ENCODE results near the gene CCNK.

CCNK gene

DNA sequence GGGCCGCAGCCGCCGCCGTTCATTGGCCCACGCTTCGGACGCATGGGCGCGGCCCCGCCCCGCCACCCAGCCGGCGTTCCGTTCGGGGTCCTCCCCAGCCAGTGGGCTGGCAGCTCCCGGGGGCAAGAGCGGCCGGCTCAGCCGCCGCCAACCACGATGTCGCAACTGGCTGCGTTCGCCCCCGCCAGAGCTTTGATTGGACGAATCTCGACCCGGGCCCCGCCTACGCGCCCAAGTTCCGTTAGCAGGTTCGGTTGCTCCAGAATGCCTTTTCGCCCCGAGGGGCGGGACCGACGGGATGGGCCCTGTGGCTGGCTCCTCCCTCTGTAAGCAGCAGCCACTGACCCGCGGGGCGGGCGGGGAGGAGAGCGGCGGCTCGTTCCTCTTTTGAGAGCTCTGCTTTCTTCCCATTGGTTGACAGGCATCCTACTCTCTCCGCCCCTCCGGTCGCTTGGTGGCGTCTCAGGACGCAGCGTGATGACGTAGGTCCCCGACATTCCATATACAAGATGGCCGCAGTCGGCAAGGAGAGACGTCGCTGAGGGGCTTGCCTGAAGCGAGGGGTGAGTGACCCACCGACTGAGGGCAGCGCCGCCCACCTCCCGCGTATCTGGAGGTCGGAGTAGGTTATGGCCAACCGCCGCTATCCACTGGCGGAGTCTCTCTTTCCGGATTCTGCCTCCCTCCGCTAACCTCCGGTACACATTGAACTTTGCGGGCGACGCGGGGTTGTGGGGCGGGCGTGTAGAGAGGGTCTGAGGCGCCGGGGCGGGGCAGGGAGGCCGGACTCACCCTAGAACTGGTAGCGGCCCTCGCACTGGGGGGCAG is at the start of gene CCNK:
Gene CCNK, plus strand, starts transcription at position 493 of the 828 bp plus-strand sequence. CDS start 11,269 bp downstream, outside the sequence.
- peak; percentile 98 for DNase-seq

DNA sequence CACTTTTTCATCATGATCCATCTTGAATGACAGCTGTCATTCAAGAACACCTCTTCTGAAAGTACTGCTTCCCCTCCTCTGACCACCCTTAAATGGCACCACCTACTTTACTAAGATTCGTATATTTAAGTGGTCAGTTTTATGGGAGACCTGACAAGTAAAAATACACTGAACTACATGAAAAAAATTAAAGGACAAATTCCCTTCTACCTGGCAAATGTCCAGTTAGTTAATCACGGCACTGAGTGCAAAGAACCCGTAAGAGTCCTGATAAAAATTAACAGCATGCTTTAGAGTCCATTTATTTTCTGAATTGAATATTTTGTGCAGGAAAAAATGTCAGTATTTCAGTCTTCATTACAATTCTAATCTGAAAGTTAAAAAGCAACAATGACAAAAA is 49.2 kb upstream of the CCNK start:
- no peak for DNase-seq

- DNase-seq = no peak
Measured at GRCh38 chr14:99432485-99432884, 48.7 kb upstream of the CCNK start.

DNA sequence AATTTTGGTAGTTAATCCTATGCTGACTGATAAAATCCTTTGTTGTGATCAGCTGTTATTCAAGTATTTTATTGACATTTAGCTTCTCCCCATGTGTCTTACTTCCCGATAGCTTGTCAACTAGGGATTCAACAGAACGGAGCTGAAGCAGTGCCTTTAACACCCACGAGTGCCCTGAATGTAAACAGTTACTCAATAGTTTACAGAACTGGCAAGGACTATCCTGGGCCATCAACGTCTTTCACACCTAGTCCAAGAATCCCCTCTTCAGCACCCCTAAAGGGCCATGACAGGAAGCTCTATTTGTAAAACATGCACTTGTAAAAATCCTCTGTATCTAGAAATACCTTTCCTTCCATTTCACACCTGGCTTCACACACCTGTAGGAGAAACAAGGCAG is 45.9 kb upstream of the CCNK start:
- DNase-seq = no peak

- no peak for DNase-seq
Measured at GRCh38 chr14:99436247-99437180, 44.7 kb upstream of the CCNK start.

GRCh38 chr14:99437706-99438105 is 43.5 kb upstream of the CCNK start:
- no peak for DNase-seq

DNA sequence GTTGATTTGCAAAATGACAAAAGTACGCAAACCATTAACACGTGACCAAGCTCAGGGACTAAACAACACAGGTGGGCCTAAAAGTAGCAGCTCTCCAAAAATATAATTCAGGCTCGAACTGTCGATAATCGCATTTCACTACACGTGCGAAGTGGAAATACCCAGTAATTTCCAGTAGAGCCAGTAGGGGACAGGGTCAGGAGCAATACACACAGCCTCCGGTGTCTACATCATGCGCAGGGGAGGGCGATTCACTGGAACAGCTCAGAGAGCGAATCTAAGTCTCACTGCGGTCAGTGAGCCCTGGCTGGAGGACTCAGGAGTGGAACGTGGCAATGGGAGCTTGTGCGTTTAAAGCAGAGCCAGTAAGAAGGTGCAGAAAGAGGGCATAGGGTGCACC is 40.9 kb upstream of the CCNK start:
- no peak for DNase-seq

GRCh38 chr14:99441157-99441870 is 39.9 kb upstream of the CCNK start:
- DNase-seq = no peak

GRCh38 chr14:99441918-99442317 is 39.3 kb upstream of the CCNK start:
- DNase-seq = no peak

GRCh38 chr14:99445931-99446330 is 35.3 kb upstream of the CCNK start:
- no peak for DNase-seq

- DNase-seq = no peak
Measured at GRCh38 chr14:99447739-99448138, 33.5 kb upstream of the CCNK start.

DNA sequence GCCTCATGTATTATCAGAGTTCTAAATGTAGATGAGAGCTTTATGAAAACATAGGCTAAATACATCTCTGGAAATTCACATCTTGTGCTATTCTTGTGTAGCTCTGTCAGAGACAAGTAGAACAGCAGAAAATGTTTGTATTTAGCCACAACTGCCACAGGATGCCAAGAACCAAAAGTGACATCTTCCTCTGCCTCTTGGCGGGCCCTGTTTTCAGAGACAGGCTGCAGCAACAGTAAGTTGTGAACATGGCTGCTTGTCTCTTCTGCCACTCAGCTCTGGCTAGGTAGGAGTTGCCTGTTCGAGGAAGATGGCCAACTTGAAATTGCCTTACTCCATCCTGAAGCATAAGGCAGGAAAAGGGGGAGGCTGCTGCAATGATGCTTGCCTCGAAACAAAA is 30.9 kb upstream of the CCNK start:
- DNase-seq = no peak

- DNase-seq = no peak
Measured at GRCh38 chr14:99451234-99451633, 30.0 kb upstream of the CCNK start.

- DNase-seq = no peak
Measured at GRCh38 chr14:99452968-99453367, 28.2 kb upstream of the CCNK start.

- DNase-seq = no peak
Measured at GRCh38 chr14:99454246-99454645, 27.0 kb upstream of the CCNK start.

GRCh38 chr14:99459481-99460100 is 21.6 kb upstream of the CCNK start:
- no peak for DNase-seq

GRCh38 chr14:99460793-99461192 is 20.4 kb upstream of the CCNK start:
- DNase-seq = no peak

GRCh38 chr14:99461411-99462085 is 19.7 kb upstream of the CCNK start:
- no peak for DNase-seq

DNA sequence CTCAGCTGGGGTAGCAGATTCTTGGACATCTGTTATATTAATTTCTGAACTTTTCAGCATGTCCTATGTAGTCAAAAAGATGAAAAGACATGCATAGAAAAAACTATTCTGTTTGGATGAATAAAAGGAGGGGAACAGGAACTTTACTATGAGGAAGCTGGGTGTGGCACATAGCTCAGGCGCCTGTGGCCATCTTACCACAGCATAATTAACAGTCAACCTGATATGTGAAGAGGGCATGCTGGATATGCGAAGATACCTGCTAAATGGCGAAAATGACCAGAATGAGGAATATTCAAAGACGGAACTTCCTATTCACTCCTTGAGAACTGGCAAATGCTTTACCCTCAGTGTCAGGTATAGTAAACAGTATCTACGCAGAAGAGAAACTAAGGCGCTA is 19.0 kb upstream of the CCNK start:
- no peak for DNase-seq

DNA sequence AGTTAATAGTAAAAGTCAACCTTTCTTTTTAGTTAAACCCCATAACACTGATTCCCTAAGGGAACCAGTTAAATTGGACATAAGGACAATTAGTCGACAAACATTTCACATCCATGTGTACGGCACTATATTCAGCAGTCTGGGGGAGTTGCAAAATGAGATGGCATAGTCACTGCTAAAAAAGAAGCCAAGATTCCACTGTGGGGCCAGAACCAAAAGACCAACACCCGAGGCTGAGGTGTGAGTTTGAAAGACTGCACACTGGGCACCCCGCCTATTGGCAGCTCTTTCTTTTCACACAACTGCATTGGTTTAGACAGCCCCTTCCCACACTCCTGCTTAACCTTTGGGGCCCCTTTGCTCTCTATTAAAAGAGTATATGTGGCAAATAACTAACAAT is 17.2 kb upstream of the CCNK start:
- DNase-seq = no peak

GRCh38 chr14:99465288-99465687 is 15.9 kb upstream of the CCNK start:
- DNase-seq = no peak

DNA sequence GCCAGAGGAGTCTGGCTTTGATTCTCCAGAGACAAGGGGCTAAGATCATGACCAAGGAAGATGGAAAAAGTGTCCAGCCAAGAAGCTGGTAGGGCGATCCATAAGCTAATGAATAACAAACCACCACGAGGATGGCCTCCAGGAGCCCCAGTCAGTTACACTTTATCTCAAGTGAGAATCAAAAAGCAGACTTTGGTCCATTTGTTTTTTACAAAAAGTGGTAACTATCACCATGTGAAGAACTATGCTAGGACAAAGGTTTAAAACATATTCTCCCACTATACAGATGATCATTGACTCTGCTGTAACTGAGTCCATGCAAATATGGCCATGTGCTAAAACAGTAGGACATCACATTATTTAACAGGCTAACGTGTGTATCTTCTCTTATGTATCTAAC is 14.5 kb upstream of the CCNK start:
- DNase-seq = no peak
